ENCODE data around the gene GBP7.

Gene GBP7

GRCh38 chr1:89149229-89149628 lies 26.6 kb downstream of the GBP7 start:
- no peak for ATAC-seq (ENCODE audit: insufficient read depth, low read depth)

DNA sequence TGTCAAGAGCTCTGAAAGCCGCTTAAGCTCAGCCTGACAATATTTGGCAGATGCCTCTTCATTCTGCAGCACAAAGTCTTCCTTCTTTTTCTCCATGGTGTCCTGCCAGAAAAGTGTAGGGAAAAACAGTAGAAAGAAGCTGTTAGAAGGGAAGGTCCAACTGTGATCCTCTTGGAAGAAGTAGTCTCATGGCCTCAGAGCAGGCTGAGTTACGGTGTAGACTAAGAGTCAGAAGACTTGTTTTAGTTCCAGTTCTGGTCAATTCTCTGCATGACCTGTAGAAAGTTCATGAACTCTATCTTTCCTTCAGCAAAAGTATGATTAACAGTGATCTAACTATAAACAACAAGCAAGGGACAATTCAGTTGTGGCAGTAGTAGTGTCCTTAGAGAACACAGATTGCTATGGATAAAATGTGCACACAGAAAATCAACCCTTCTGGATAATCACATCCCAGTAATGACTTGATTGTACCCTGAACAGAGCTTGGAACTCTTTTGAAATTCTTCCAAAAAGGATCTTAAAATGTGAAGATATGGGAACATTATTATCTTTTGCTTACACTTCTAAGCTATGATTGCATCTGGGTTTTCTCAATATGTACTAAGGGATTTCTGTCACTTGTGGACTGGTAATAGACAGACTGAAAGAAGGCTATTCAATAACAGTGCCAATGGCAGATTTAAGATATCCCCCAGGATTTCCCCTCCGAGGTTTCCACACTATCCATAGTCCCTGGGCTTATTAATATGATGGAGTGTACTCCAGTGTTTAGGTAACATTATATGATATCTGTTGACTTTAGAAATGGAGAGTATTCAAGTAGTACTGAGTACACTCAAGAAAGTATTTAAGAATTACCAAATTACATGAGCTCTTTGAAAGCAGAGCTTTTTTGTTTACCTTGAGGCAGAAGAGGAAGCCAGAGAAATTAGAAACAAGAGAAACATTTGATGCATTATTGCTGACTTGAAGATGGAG lies 27.8 kb downstream of the GBP7 start:
- no peaks in the 10 kb centered on the region for H3K36me3 ChIP-seq (ENCODE audit: insufficient read depth, low read length)
- no peaks in the 10 kb centered on the region for H3K27me3 ChIP-seq (ENCODE audit: insufficient read depth, low read length, poor library complexity)
- H3K4me2 ChIP-seq (ENCODE audit: insufficient read depth, low read length): no peak overlapping the region
- TF ChIP-seq, protein P1, sequence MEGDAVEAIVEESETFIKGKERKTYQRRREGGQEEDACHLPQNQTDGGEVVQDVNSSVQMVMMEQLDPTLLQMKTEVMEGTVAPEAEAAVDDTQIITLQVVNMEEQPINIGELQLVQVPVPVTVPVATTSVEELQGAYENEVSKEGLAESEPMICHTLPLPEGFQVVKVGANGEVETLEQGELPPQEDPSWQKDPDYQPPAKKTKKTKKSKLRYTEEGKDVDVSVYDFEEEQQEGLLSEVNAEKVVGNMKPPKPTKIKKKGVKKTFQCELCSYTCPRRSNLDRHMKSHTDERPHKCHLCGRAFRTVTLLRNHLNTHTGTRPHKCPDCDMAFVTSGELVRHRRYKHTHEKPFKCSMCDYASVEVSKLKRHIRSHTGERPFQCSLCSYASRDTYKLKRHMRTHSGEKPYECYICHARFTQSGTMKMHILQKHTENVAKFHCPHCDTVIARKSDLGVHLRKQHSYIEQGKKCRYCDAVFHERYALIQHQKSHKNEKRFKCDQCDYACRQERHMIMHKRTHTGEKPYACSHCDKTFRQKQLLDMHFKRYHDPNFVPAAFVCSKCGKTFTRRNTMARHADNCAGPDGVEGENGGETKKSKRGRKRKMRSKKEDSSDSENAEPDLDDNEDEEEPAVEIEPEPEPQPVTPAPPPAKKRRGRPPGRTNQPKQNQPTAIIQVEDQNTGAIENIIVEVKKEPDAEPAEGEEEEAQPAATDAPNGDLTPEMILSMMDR (IDR thresholded peaks at IDR 0.05; ENCODE audit: borderline replicate concordance, extremely low read depth, low read length, poor library complexity, severe bottlenecking): no peak
- no peak overlapping the region for H3K9ac ChIP-seq (ENCODE audit: low read depth, low read length)
- H3K4me3 ChIP-seq (ENCODE audit: low read depth in 1 of 2, low read length in 2 of 2): no peak overlapping the region
- ATAC-seq (ENCODE audit: insufficient read depth, low read depth) (no peak), DNase-seq (no peak)
- H3K27ac ChIP-seq (ENCODE audit: low read length): no peak overlapping the region
- no peaks in the 10 kb centered on the region for H3K79me2 ChIP-seq (ENCODE audit: insufficient read depth, low read length)
- H3K9me3 ChIP-seq (ENCODE audit: insufficient read depth, low read length, severe bottlenecking): no peaks in the 10 kb centered on the region
- peaks cover 15% of the 10 kb centered on the region for H3K4me1 ChIP-seq (ENCODE audit: insufficient read depth, low read length)
- H4K20me1 ChIP-seq (ENCODE audit: insufficient read depth, low read length): no peaks in the 10 kb centered on the region
- no peak overlapping the region for H2AFZ ChIP-seq (ENCODE audit: low read depth, low read length)

More at GRCh38 chr1:89149229-89149628, 26.6 kb downstream of the GBP7 start:
- Histone ChIP-seq H3K79me2 (ENCODE audit: insufficient read depth, low read length) (no peaks in the 10 kb centered on the region), H3K9ac (ENCODE audit: low read depth, low read length) (no peak overlapping the region), H3K4me2 (ENCODE audit: insufficient read depth, low read length) (no peak overlapping the region), H3K9me3 (ENCODE audit: insufficient read depth, low read length, severe bottlenecking) (no peaks in the 10 kb centered on the region), H3K27ac (ENCODE audit: low read length) (no peak overlapping the region), H3K27me3 (ENCODE audit: insufficient read depth, low read length, poor library complexity) (no peaks in the 10 kb centered on the region), H3K36me3 (ENCODE audit: insufficient read depth, low read length) (no peaks in the 10 kb centered on the region), H3K4me3 (ENCODE audit: low read depth in 1 of 2, low read length in 2 of 2) (no peak overlapping the region), H2AFZ (ENCODE audit: low read depth, low read length) (no peak overlapping the region), H4K20me1 (ENCODE audit: insufficient read depth, low read length) (no peaks in the 10 kb centered on the region), H3K4me1 (ENCODE audit: insufficient read depth, low read length) (peaks cover 15% of the 10 kb centered on the region)
- TF ChIP-seq, protein P1 (IDR thresholded peaks at IDR 0.05; ENCODE audit: borderline replicate concordance, extremely low read depth, low read length, poor library complexity, severe bottlenecking): no peak
- TF ChIP-seq EZH2 (IDR thresholded peaks at IDR 0.05; ENCODE audit: borderline replicate concordance, low read depth, low read length, severe bottlenecking): no peak
- DNase-seq: no peak

DNA sequence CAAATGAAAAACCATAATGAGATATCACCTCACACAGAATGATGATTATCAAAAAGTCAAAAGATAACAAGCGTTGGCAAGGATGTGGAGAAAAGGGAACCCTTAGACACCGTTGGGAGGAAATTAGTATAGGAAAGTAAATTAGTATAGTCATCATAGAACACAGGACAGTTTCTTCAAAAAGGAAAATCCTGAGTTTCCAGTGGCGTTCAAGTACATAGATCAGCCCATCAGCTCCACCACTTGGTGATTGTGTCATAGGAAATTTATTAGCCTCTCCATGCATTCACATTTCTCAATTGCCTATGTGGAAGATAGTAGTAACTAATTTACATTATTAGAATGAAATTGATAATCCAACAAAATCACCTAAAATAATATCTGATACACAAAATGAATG lies 29.1 kb downstream of the GBP7 start:
- peaks cover 16% of the 10 kb centered on the region for H3K4me1 ChIP-seq (ENCODE audit: insufficient read depth, low read length)
- H3K4me2 ChIP-seq (ENCODE audit: insufficient read depth, low read length): no peak overlapping the region
- no peaks in the 10 kb centered on the region for H3K9me3 ChIP-seq (ENCODE audit: insufficient read depth, low read length, severe bottlenecking)
- ATAC-seq (ENCODE audit: insufficient read depth, low read depth) (no peak), DNase-seq (no peak)
- no peaks in the 10 kb centered on the region for H3K36me3 ChIP-seq (ENCODE audit: insufficient read depth, low read length)
- H3K79me2 ChIP-seq (ENCODE audit: insufficient read depth, low read length): no peaks in the 10 kb centered on the region
- H3K9ac ChIP-seq (ENCODE audit: low read depth, low read length): no peak overlapping the region
- no peak overlapping the region for H3K4me3 ChIP-seq (ENCODE audit: low read depth in 1 of 2, low read length in 2 of 2)
- H4K20me1 ChIP-seq (ENCODE audit: insufficient read depth, low read length): no peaks in the 10 kb centered on the region
- H2AFZ ChIP-seq (ENCODE audit: low read depth, low read length): no peak overlapping the region
- TF ChIP-seq, protein P1 (IDR thresholded peaks at IDR 0.05; ENCODE audit: borderline replicate concordance, extremely low read depth, low read length, poor library complexity, severe bottlenecking): no peak
- no peak for TF ChIP-seq EZH2 (IDR thresholded peaks at IDR 0.05; ENCODE audit: borderline replicate concordance, low read depth, low read length, severe bottlenecking)
- H3K27me3 ChIP-seq (ENCODE audit: insufficient read depth, low read length, poor library complexity): no peaks in the 10 kb centered on the region
- no peak overlapping the region for H3K27ac ChIP-seq (ENCODE audit: low read length)

All from DND-41 (cell line).